Measurements from ENCODE around the gene DCLK2. TPM values are rescaled to one million over a fixed set of nuclear protein-coding genes. Genes with fewer than 3 reads are reported as not detected.

The DCLK2 gene
- total and polyA plus RNA-seq, 11 donors, result 6.4 to 38.4 (median 15.4) TPM

- TF ChIP-seq CTCF (IDR thresholded peaks at IDR 0.05) (peak in 1 of 12 donors; percentile 10), POLR2A (IDR thresholded peaks at IDR 0.05) (no peak)
- ATAC-seq (no peak), DNase-seq (no peak)
- Histone ChIP-seq H3K4me3 (no peak overlapping the region), H3K9me3 (peaks cover 0 to 19% (median 0%) of the 10 kb centered on the region in 12 donors), H3K4me1 (peaks cover 0 to 21% (median 9%) of the 10 kb centered on the region in 12 donors), H3K27ac (no peak overlapping the region), H3K36me3 (no peaks in the 10 kb centered on the region), H3K27me3 (no peaks in the 10 kb centered on the region)
- 91 to 93% (median 93%) methylated on average over 1 of the region's 1 CpG for WGBS, 4 donors
- intact Hi-C loops (cut with DNase I), result no loop called here
Measured at GRCh38 chr4:150145090-150145945, 67.1 kb downstream of the DCLK2 start.

GRCh38 chr4:150145946-150146340 is 67.7 kb downstream of the DCLK2 start:
- TF ChIP-seq POLR2A (IDR thresholded peaks at IDR 0.05) (no peak), CTCF (IDR thresholded peaks at IDR 0.05) (no peak)
- no peaks in the 10 kb centered on the region for H3K36me3 ChIP-seq
- WGBS, 4 donors, result 88 to 97% (median 94%) methylated on average over 1 of the region's 1 CpG
- H3K27ac ChIP-seq, result no peak overlapping the region
- H3K4me3 ChIP-seq, result no peak overlapping the region
- intact Hi-C loops (cut with DNase I), result no loop called here
- ATAC-seq, result no peak
- no peak for DNase-seq
- peaks cover 0 to 19% (median 0%) of the 10 kb centered on the region in 12 donors for H3K9me3 ChIP-seq
- no peaks in the 10 kb centered on the region for H3K27me3 ChIP-seq
- peaks cover 0 to 26% (median 9%) of the 10 kb centered on the region in 12 donors for H3K4me1 ChIP-seq

DNA sequence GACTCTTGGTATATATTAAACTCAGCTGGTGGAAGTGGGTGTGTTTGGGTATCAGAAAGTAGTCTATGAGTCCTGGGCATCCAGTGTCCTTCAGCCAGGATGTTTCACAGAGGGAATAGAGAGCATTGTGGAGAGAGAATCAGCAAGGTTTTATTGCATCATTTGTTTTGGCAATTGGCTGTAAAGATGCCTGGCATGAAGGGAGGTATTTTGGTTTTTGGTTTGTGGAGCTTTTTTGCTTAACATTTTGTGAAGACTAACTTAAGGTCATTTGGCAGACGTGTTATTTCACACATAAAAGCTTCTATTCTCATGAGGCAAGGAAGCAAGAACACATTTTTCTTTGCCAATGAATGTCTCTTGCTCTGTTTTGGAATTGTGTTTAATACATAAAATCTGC is 71.1 kb downstream of the DCLK2 start:
- Histone ChIP-seq H3K27ac (peak overlapping the region in 1 of 12 donors; percentile 30), H3K4me3 (no peak overlapping the region), H3K36me3 (no peaks in the 10 kb centered on the region), H3K4me1 (peaks cover 0 to 37% (median 13%) of the 10 kb centered on the region in 12 donors), H3K27me3 (no peaks in the 10 kb centered on the region), H3K9me3 (peaks cover 0 to 3% (median 0%) of the 10 kb centered on the region in 12 donors)
- ATAC-seq, result no peak
- intact Hi-C loops (cut with DNase I), result no loop called here
- 39 to 69% (median 50%) methylated on average over 1 of the region's 1 CpG for WGBS, 4 donors
- no peak for DNase-seq
- TF ChIP-seq POLR2A (IDR thresholded peaks at IDR 0.05) (no peak), CTCF (IDR thresholded peaks at IDR 0.05) (no peak)

GRCh38 chr4:150150629-150151062 is 72.4 kb downstream of the DCLK2 start:
- TF ChIP-seq CTCF (IDR thresholded peaks at IDR 0.05) (no peak), POLR2A (IDR thresholded peaks at IDR 0.05) (no peak)
- H3K4me3 ChIP-seq, result no peak overlapping the region
- no peaks in the 10 kb centered on the region for H3K27me3 ChIP-seq
- no peaks in the 10 kb centered on the region for H3K36me3 ChIP-seq
- WGBS, 4 donors, result 50 to 71% (median 69%) methylated on average over 1 of the region's 1 CpG
- peak overlapping the region in 10 of 12 donors; percentile 5 to 76 (median 54) for H3K27ac ChIP-seq
- ATAC-seq (peak; percentile 92 to 95 (median 94)), DNase-seq (peak in 4 of 5 donors; percentile 18 to 70 (median 56))
- H3K9me3 ChIP-seq, result no peaks in the 10 kb centered on the region
- intact Hi-C loops (cut with DNase I), result loop anchor here in 1 of 10 donors (10.0 kb wide), 1 partner anchor 56 kb away; no protein-coding TSS in a partner anchor
- peaks cover 0 to 40% (median 13%) of the 10 kb centered on the region in 12 donors for H3K4me1 ChIP-seq
